ENCODE data around the gene HOXC5. TPM values are rescaled to one million over a fixed set of nuclear protein-coding genes. Genes with fewer than 3 reads are reported as not detected.

HOXC5 gene
- total RNA-seq, 2 donors from 2014 or later: not detected

GRCh38 chr12:54028314-54029201 lies 4.3 kb upstream of the HOXC5 start, which contains the start of gene HOXC6:
Gene HOXC6 (plus strand): TSS chr12:54028440. CDS start chr12:54028522, 82 bp downstream.
- Histone ChIP-seq H3K27ac (ENCODE audit: low read depth, low read length) (no peak within 1 kb of the TSS), H3K36me3 (ENCODE audit: control insufficient read depth, insufficient read depth, low read length) (no peaks in the 10 kb centered on the region), H3K9ac (ENCODE audit: extremely low read depth, low read length, poor library complexity, severe bottlenecking) (no peak within 1 kb of the TSS), H3K4me1 (ENCODE audit: control insufficient read depth, insufficient read depth, low read length) (no peaks in the 10 kb centered on the region), H3K9me3 (ENCODE audit: control insufficient read depth, low read length) (peaks cover 5% of the 10 kb centered on the region), H3K4me3 (ENCODE audit: low read length) (no peak within 1 kb of the TSS), H3K27me3 (ENCODE audit: control insufficient read depth, insufficient read depth, low read length, poor library complexity, severe bottlenecking) (peaks cover 100% of the 10 kb centered on the region)
- Mint-ChIP-seq H3K9me3 (peaks cover 3% of the 10 kb centered on the region), H3K4me1 (peaks cover 14% of the 10 kb centered on the region), H3K27me3 (ENCODE audit: insufficient read depth) (peaks cover 99% of the 10 kb centered on the region), H3K27ac (no peak within 1 kb of the TSS), H3K4me3 (peak within 1 kb of the TSS; percentile 4), H3K36me3 (ENCODE audit: low read depth) (no peaks in the 10 kb centered on the region)
- DNase-seq: peak; percentile 80
- WGBS, 2 experiments (ENCODE audit: insufficient coverage in 1 of 2, insufficient read length in 1 of 2): 8 to 17% methylated on average over 14 to 35 of the region's 36 CpGs
- no peak for TF ChIP-seq CTCF (conservative IDR thresholded peaks at IDR 0.05)

- Histone ChIP-seq H3K27ac (ENCODE audit: low read depth, low read length) (no peak overlapping the region), H3K9ac (ENCODE audit: extremely low read depth, low read length, poor library complexity, severe bottlenecking) (no peak overlapping the region), H3K27me3 (ENCODE audit: control insufficient read depth, insufficient read depth, low read length, poor library complexity, severe bottlenecking) (peaks cover 100% of the 10 kb centered on the region), H3K4me3 (ENCODE audit: low read length) (no peak overlapping the region), H3K4me1 (ENCODE audit: control insufficient read depth, insufficient read depth, low read length) (no peaks in the 10 kb centered on the region), H3K9me3 (ENCODE audit: control insufficient read depth, low read length) (peaks cover 5% of the 10 kb centered on the region), H3K36me3 (ENCODE audit: control insufficient read depth, insufficient read depth, low read length) (no peaks in the 10 kb centered on the region)
- peaks cover 97% of the 10 kb centered on the region for H3K27me3 Mint-ChIP-seq (ENCODE audit: insufficient read depth)
- TF ChIP-seq CTCF (conservative IDR thresholded peaks at IDR 0.05): no peak
- H3K4me1 Mint-ChIP-seq: peaks cover 13% of the 10 kb centered on the region
- H3K4me3 Mint-ChIP-seq: peak overlapping the region; percentile 38
- peak; percentile 85 for DNase-seq
- WGBS, 2 experiments (ENCODE audit: insufficient coverage in 1 of 2, insufficient read length in 1 of 2): 3 to 8% methylated on average over 17 to 53 of the region's 53 CpGs
- H3K36me3 Mint-ChIP-seq (ENCODE audit: low read depth): no peaks in the 10 kb centered on the region
- H3K27ac Mint-ChIP-seq: no peak overlapping the region
- peaks cover 3% of the 10 kb centered on the region for H3K9me3 Mint-ChIP-seq
These were observed 3.1 kb upstream of the HOXC5 start for GRCh38 chr12:54029529-54030441.

GRCh38 chr12:54030442-54030801 lies 2.4 kb upstream of the HOXC5 start:
- H3K27ac Mint-ChIP-seq: no peak overlapping the region
- peak overlapping the region; percentile 38 for H3K4me3 Mint-ChIP-seq
- WGBS, 2 experiments (ENCODE audit: insufficient coverage in 1 of 2, insufficient read length in 1 of 2): 20 to 25% methylated on average over 2 to 3 of the region's 7 CpGs
- Histone ChIP-seq H3K36me3 (ENCODE audit: control insufficient read depth, insufficient read depth, low read length) (no peaks in the 10 kb centered on the region), H3K9me3 (ENCODE audit: control insufficient read depth, low read length) (peaks cover 5% of the 10 kb centered on the region), H3K4me3 (ENCODE audit: low read length) (no peak overlapping the region), H3K27me3 (ENCODE audit: control insufficient read depth, insufficient read depth, low read length, poor library complexity, severe bottlenecking) (peaks cover 100% of the 10 kb centered on the region), H3K9ac (ENCODE audit: extremely low read depth, low read length, poor library complexity, severe bottlenecking) (no peak overlapping the region), H3K27ac (ENCODE audit: low read depth, low read length) (no peak overlapping the region), H3K4me1 (ENCODE audit: control insufficient read depth, insufficient read depth, low read length) (no peaks in the 10 kb centered on the region)
- H3K4me1 Mint-ChIP-seq: peaks cover 13% of the 10 kb centered on the region
- peaks cover 3% of the 10 kb centered on the region for H3K9me3 Mint-ChIP-seq
- H3K36me3 Mint-ChIP-seq (ENCODE audit: low read depth): no peaks in the 10 kb centered on the region
- TF ChIP-seq CTCF (conservative IDR thresholded peaks at IDR 0.05): no peak
- no peak for DNase-seq
- peaks cover 97% of the 10 kb centered on the region for H3K27me3 Mint-ChIP-seq (ENCODE audit: insufficient read depth)
